ENCODE results near the gene RTP3. TPM values are rescaled to one million over a fixed set of nuclear protein-coding genes. Genes with fewer than 3 reads are reported as not detected.
A peak's percentile ranks its signal among the peaks of the same experiment; 100 is the strongest.

The RTP3 gene
- total and polyA plus RNA-seq, 2 donors (not counting 1 experiment from before 2014, with no cell fraction given) = not detected

- Mint-ChIP-seq H3K4me1 (peaks cover 31% of the 10 kb centered on the region), H3K27me3 (peaks cover 7% of the 10 kb centered on the region), H3K4me3 (peak overlapping the region; percentile 7), H3K9me3 (ENCODE audit: insufficient read depth) (no peaks in the 10 kb centered on the region), H3K27ac (no peak overlapping the region)
- no peak overlapping the region for H3K27ac ChIP-seq (ENCODE audit: low read length in 2 of 2)
- H3K36me3 ChIP-seq (replicated peaks in 1 of 2; ENCODE audit: control extremely low read depth in 1 of 2, control insufficient read depth in 1 of 2, extremely low read depth in 1 of 2, insufficient read depth in 2 of 2, low read length in 1 of 2) = no peaks in the 10 kb centered on the region
- no peak overlapping the region for H3K9ac ChIP-seq (ENCODE audit: low read length)
- no peak for TF ChIP-seq EZH2 (IDR thresholded peaks at IDR 0.05; ENCODE audit: borderline replicate concordance, insufficient read depth, low read depth, low read length, poor library complexity, severe bottlenecking)
- TF ChIP-seq CTCF (IDR thresholded peaks at IDR 0.05) = no peak
- H3K27me3 ChIP-seq (replicated peaks in 1 of 4; ENCODE audit: control extremely low read depth in 1 of 4, control insufficient read depth in 3 of 4, insufficient read depth in 4 of 4, low read length in 3 of 4) = peaks cover 0 to 6% (median 0%) of the 10 kb centered on the region in 4 experiments
- peaks cover 9 to 16% of the 10 kb centered on the region in 2 donors for H3K4me1 ChIP-seq (ENCODE audit: control insufficient read depth in 2 of 2, insufficient read depth in 2 of 2, low read length in 2 of 2)
- peaks cover 0 to 2% (median 0%) of the 10 kb centered on the region in 3 donors for H3K9me3 ChIP-seq (ENCODE audit: control extremely low read depth in 1 of 3, control insufficient read depth in 2 of 3, insufficient read depth in 1 of 3, low read length in 2 of 3)
- WGBS (ENCODE audit: insufficient coverage) = no CpG with 5 or more reads among the region's 1 CpG
- DNase-seq (peak; percentile 39), ATAC-seq (ENCODE audit: low read depth) (peak; percentile 41)
- CTCF ChIA-PET = interaction anchor here (1.0 to 3.2 kb wide), 5 partner anchors 8 to 179 kb away, joined by 3 to 28 read pairs (median 11); partner anchors contain the start of gene CCR5
- H3K79me2 ChIP-seq (ENCODE audit: control insufficient read depth, insufficient read depth, low read length) = no peaks in the 10 kb centered on the region
- H4K20me1 ChIP-seq (ENCODE audit: control insufficient read depth, insufficient read depth, low read length, poor library complexity, severe bottlenecking) = no peaks in the 10 kb centered on the region
- peak overlapping the region; percentile 26 for H3K4me2 ChIP-seq (replicated peaks; ENCODE audit: low read depth, low read length, poor library complexity, severe bottlenecking)
- H3K4me3 ChIP-seq (ENCODE audit: control extremely low read depth in 1 of 5, extremely low read depth in 1 of 5, insufficient read depth in 1 of 5, low read depth in 2 of 5, low read length in 4 of 5) = no peak overlapping the region
- intact Hi-C loops (cut with micrococcal nuclease) = no loop called here
- H2AFZ ChIP-seq (ENCODE audit: insufficient read depth, low read depth, low read length, poor library complexity, severe bottlenecking) = no peak overlapping the region
- POLR2A ChIA-PET = interaction anchor here (1.7 kb wide), 1 partner anchor 11 kb away, joined by 3 read pairs; no protein-coding TSS in a partner anchor
Observed at GRCh38 chr3:46549989-46550388, 52.2 kb downstream of the RTP3 start.

Other genes with a start within 250 kb of the RTP3 start
- 0.34 and 0.75 TPM in 2 replicates for gene CCR2, start 143.9 kb upstream of the RTP3 start, total RNA-seq
- 0.23 and 0.82 TPM in 2 replicates for gene CCR2, start 143.9 kb upstream of the RTP3 start, polyA plus RNA-seq
- 0.15 and 0.17 TPM in 2 replicates for gene CCR5, start 127.0 kb upstream of the RTP3 start, total RNA-seq
- 0.21 TPM in 1 of 2 replicates, not detected in the other for gene CCR5, start 127.0 kb upstream of the RTP3 start, polyA plus RNA-seq
- 2.3 and 2.6 TPM in 2 replicates for gene CCRL2, start 90.7 kb upstream of the RTP3 start, total RNA-seq
- gene CCRL2, start 90.7 kb upstream of the RTP3 start, polyA plus RNA-seq = 2.8 and 3.3 TPM in 2 replicates
- gene LTF, start 33.1 kb upstream of the RTP3 start, total RNA-seq = 0.22 TPM in 1 of 2 replicates, not detected in the other
- not detected in 2 replicates for gene LTF, start 33.1 kb upstream of the RTP3 start, polyA plus RNA-seq
- gene LRRC2, start 68.3 kb downstream of the RTP3 start, total RNA-seq = not detected in 2 replicates
- gene LRRC2, start 68.3 kb downstream of the RTP3 start, polyA plus RNA-seq = 0.04 TPM in 1 of 2 replicates, not detected in the other
- gene FAM240A, start 114.5 kb downstream of the RTP3 start, total RNA-seq = not detected in 2 replicates
- gene FAM240A, start 114.5 kb downstream of the RTP3 start, polyA plus RNA-seq = not detected in 2 replicates
- 0.22 and 0.34 TPM in 2 replicates for gene ALS2CL, start 195.7 kb downstream of the RTP3 start, total RNA-seq
- 0.30 and 1.0 TPM in 2 replicates for gene ALS2CL, start 195.7 kb downstream of the RTP3 start, polyA plus RNA-seq
- not detected in 2 replicates for gene TMIE, start 203.4 kb downstream of the RTP3 start, total RNA-seq
- not detected in 2 replicates for gene TMIE, start 203.4 kb downstream of the RTP3 start, polyA plus RNA-seq
- 0.10 TPM in 1 of 2 replicates, not detected in the other for gene PRSS50, start 219.9 kb downstream of the RTP3 start, total RNA-seq
- gene PRSS50, start 219.9 kb downstream of the RTP3 start, polyA plus RNA-seq = 0.04 and 0.09 TPM in 2 replicates

Data from B cell (primary cell).